Caco-2 (cell line): ENCODE results near the gene GRIK4. TPM values are rescaled to one million over a fixed set of nuclear protein-coding genes. Genes with fewer than 3 reads are reported as not detected.
"Not testable (repeated sequence)": the region's sequence is repeated elsewhere in the genome, so short reads cannot be mapped to it uniquely, and the experiment has no call there.

Source experiments
- BruUV-seq: library from RNA; stranded (reverse); fragments of 400-500 nt; replicated peaks from 2 replicates; lab custom pipeline; 2021; lab: Mats Ljungman, UMichigan
- CTCF ChIA-PET: fragments of 300-600 bp; sonication (Branson Sonifier 250); formaldehyde crosslinking; loops from one replicate; lab custom pipeline; 2022; ENCODE audit warnings: antibody characterized with exemption; lab: Charles Lee
- POLR2A ChIA-PET: fragments of 300-600 bp; sonication (Branson Sonifier 250); formaldehyde crosslinking; loops from one replicate; lab custom pipeline; 2022; ENCODE audit warnings: antibody characterized with exemption; lab: Charles Lee
- DNase-seq, 2 experiments: peaks; one replicate each; pipeline versions ENCODE4 v3.0.0 to v3.0.0-alpha.2; 2020 to 2022
- H3K27me3 ChIP-seq: replicated peaks from 2 replicates; pipeline ENCODE4 v1.6.0; 2011; ENCODE audit warnings: low read length; ENCODE audit not compliant: control insufficient read depth, insufficient read depth
- H3K36me3 ChIP-seq: 2 replicates; pipeline ENCODE4 v1.5.1; 2011; ENCODE audit warnings: low read length; ENCODE audit not compliant: control insufficient read depth, insufficient read depth
- H3K4me1 ChIP-seq: fragments of 250-450 bp; sonication (Bioruptor Pico); 2 replicates; pipeline ENCODE4 v1.5.1; 2020; ENCODE audit warnings: mild to moderate bottlenecking
- H3K4me3 ChIP-seq: 2 replicates; pipeline ENCODE4 v1.5.1; 2011; ENCODE audit warnings: low read depth, mild to moderate bottlenecking, control low read depth, low read length
- H3K9me3 ChIP-seq: fragments of 250-450 bp; sonication (Bioruptor Pico); 2 replicates; pipeline ENCODE4 v1.5.1; 2020; ENCODE audit warnings: mild to moderate bottlenecking, moderate library complexity
- H3K27ac Mint-ChIP-seq: one replicate; pipeline ENCODE4 v1.8.0; 2022; ENCODE audit warnings: mixed read lengths; ENCODE audit not compliant: unreplicated experiment
- H3K27me3 Mint-ChIP-seq: one replicate; pipeline ENCODE4 v1.8.0; 2022; ENCODE audit warnings: mixed read lengths; ENCODE audit not compliant: insufficient read depth, unreplicated experiment
- H3K36me3 Mint-ChIP-seq: one replicate; pipeline ENCODE4 v1.8.0; 2022; ENCODE audit warnings: mild to moderate bottlenecking, mixed read lengths; ENCODE audit not compliant: insufficient read depth, unreplicated experiment
- H3K4me1 Mint-ChIP-seq: one replicate; pipeline ENCODE4 v1.8.0; 2022; ENCODE audit warnings: low read depth, mixed read lengths; ENCODE audit not compliant: unreplicated experiment
- H3K4me3 Mint-ChIP-seq: one replicate; pipeline ENCODE4 v1.8.0; 2022; ENCODE audit warnings: mild to moderate bottlenecking, moderate library complexity, mixed read lengths; ENCODE audit not compliant: unreplicated experiment
- H3K9me3 Mint-ChIP-seq: one replicate; pipeline ENCODE4 v1.8.0; 2022; ENCODE audit warnings: mixed read lengths; ENCODE audit not compliant: unreplicated experiment
- CTCF ChIP-seq, 2 experiments: fragments of 200-600 bp in 1 of 2; IDR thresholded peaks; 1 replicate in 1 of 2; 2 replicates in 1 of 2; pipeline versions ENCODE4 v1.5.1 to v1.8.0; 2011 to 2022; ENCODE audit warnings: antibody characterized with exemption in 1 of 2, control low read depth in 1 of 2, inconsistent platforms in 1 of 2, low read depth in 1 of 2, low read length in 1 of 2, mild to moderate bottlenecking in 1 of 2, moderate library complexity in 1 of 2; ENCODE audit not compliant: insufficient read depth in 1 of 2, severe bottlenecking in 1 of 2, unreplicated experiment in 1 of 2
- intact Hi-C: fragments of 100-400 bp; cut with micrococcal nuclease; formaldehyde crosslinking; loops from one replicate; pipeline ENCODE4 v1.10.0; 2022; ENCODE audit not compliant: unreplicated experiment
- total RNA-seq: library from RNA; stranded (reverse); gene quantifications from 2 replicates; pipeline ENCODE4 v1.2.3, GENCODE V29; 2022

GRIK4 gene
- total RNA-seq, 1 experiment from 2014 or later = 2.0 TPM

GRCh38 chr11:121012091-121012490, 500.5 kb downstream of the GRIK4 start:
- TF ChIP-seq CTCF (IDR thresholded peaks at IDR 0.05; ENCODE audit: insufficient read depth in 1 of 2, low read depth in 1 of 2, low read length in 1 of 2, severe bottlenecking in 1 of 2, unreplicated experiment in 1 of 2) = no peak
- H3K4me1 Mint-ChIP-seq = no peaks in the 10 kb centered on the region
- no peak for DNase-seq
- Histone ChIP-seq H3K4me3 (no peak overlapping the region), H3K36me3 (no peaks in the 10 kb centered on the region), H3K9me3 (no peaks in the 10 kb centered on the region), H3K4me1 (no peaks in the 10 kb centered on the region), H3K27me3 (peaks cover 1% of the 10 kb centered on the region; the same call in 1 of the 2 replicates)
- H3K27ac Mint-ChIP-seq = no peak overlapping the region
- intact Hi-C loops = no loop called here
- peaks cover 25% of the 10 kb centered on the region for H3K27me3 Mint-ChIP-seq
- no peaks in the 10 kb centered on the region for H3K36me3 Mint-ChIP-seq
- H3K9me3 Mint-ChIP-seq = peaks cover 9% of the 10 kb centered on the region
- ChIA-PET POLR2A (no interaction called here), CTCF (no interaction called here)
- no peak overlapping the region for H3K4me3 Mint-ChIP-seq
- BruUV-seq = no TSS peak

- TF ChIP-seq CTCF (IDR thresholded peaks at IDR 0.05; ENCODE audit: insufficient read depth in 1 of 2, low read depth in 1 of 2, low read length in 1 of 2, severe bottlenecking in 1 of 2, unreplicated experiment in 1 of 2) = no peak
- H3K4me3 Mint-ChIP-seq = no peak overlapping the region
- H3K4me3 ChIP-seq = no peak overlapping the region
- no peak overlapping the region for H3K27ac Mint-ChIP-seq
- H3K27me3 Mint-ChIP-seq = peaks cover 14% of the 10 kb centered on the region
- ChIA-PET POLR2A (no interaction called here), CTCF (no interaction called here)
- H3K9me3 ChIP-seq = no peaks in the 10 kb centered on the region
- BruUV-seq = no TSS peak
- DNase-seq = no peak
- H3K4me1 ChIP-seq = no peaks in the 10 kb centered on the region
- H3K27me3 ChIP-seq = peaks cover 1% of the 10 kb centered on the region
- no peaks in the 10 kb centered on the region for H3K9me3 Mint-ChIP-seq
- intact Hi-C loops = no loop called here
- no peaks in the 10 kb centered on the region for H3K4me1 Mint-ChIP-seq
- H3K36me3 Mint-ChIP-seq = peaks cover 2% of the 10 kb centered on the region
- no peaks in the 10 kb centered on the region for H3K36me3 ChIP-seq
Measured at GRCh38 chr11:121018746-121019145, 507.2 kb downstream of the GRIK4 start.

GRCh38 chr11:121021718-121022117, 510.2 kb downstream of the GRIK4 start:
- intact Hi-C loops, H3K4me3 ChIP-seq, H3K4me3 Mint-ChIP-seq, H3K9me3 Mint-ChIP-seq, H3K27me3 ChIP-seq, H3K9me3 ChIP-seq, H3K36me3 ChIP-seq, H3K4me1 ChIP-seq, POLR2A ChIA-PET, BruUV-seq, DNase-seq, H3K27ac Mint-ChIP-seq, CTCF ChIA-PET, H3K27me3 Mint-ChIP-seq: not testable (repeated sequence)
- peaks cover 14% of the 10 kb centered on the region for H3K4me1 Mint-ChIP-seq
- peaks cover 11% of the 10 kb centered on the region for H3K36me3 Mint-ChIP-seq
